Lung (tissue), 12 donors: Measurements from ENCODE around the gene NXN. TPM values are rescaled to one million over a fixed set of nuclear protein-coding genes. Genes with fewer than 3 reads are reported as not detected.

ENCODE experiments used
- ATAC-seq: fragments of 200-7000 bp; cut with Tn5 transposase; one replicate; pipeline ENCODE4 v1.9.1; 2020; ENCODE audit warnings: moderate number of reproducible peaks; ENCODE audit not compliant: insufficient read depth, low FRiP score
- DNase-seq, 3 donors: peaks; one replicate each; pipeline ENCODE4 v3.0.0-alpha.2; 2013 to 2017
- H3K27ac ChIP-seq, 2 donors: one replicate each; pipeline ENCODE4 v1.5.1; 2013; ENCODE audit warnings: mild to moderate bottlenecking in 2 of 2, moderate library complexity in 2 of 2, control low read depth in 1 of 2, inconsistent platforms in 1 of 2, low read depth in 1 of 2, low read length in 1 of 2
- H3K27me3 ChIP-seq, 3 donors: one replicate each; pipeline ENCODE4 v1.5.1; 2013; ENCODE audit warnings: low read length in 2 of 3; ENCODE audit not compliant: control insufficient read depth in 3 of 3, insufficient read depth in 3 of 3
- H3K36me3 ChIP-seq, 4 donors: one replicate each; pipeline ENCODE4 v1.5.1; 2013; ENCODE audit warnings: low read length in 4 of 4, mild to moderate bottlenecking in 1 of 4, moderate library complexity in 1 of 4; ENCODE audit not compliant: control insufficient read depth in 4 of 4, insufficient read depth in 4 of 4
- H3K4me1 ChIP-seq, 5 donors: one replicate each; pipeline ENCODE4 v1.5.1; 2013; ENCODE audit warnings: low read length in 5 of 5, mild to moderate bottlenecking in 2 of 5, moderate library complexity in 1 of 5; ENCODE audit not compliant: control insufficient read depth in 5 of 5, insufficient read depth in 5 of 5
- H3K4me3 ChIP-seq: one replicate; pipeline ENCODE4 v1.5.1; 2013; ENCODE audit warnings: mild to moderate bottlenecking, control low read depth, moderate library complexity
- H3K9ac ChIP-seq, 2 donors: one replicate each; pipeline ENCODE4 v1.5.1; 2013; ENCODE audit warnings: low read length in 2 of 2, control low read depth in 1 of 2; ENCODE audit not compliant: insufficient read depth in 1 of 2
- H3K9me3 ChIP-seq, 4 donors: one replicate each; pipeline ENCODE4 v1.5.1; 2013; ENCODE audit warnings: low read length in 3 of 4, mild to moderate bottlenecking in 1 of 4, moderate library complexity in 1 of 4; ENCODE audit not compliant: control insufficient read depth in 4 of 4, insufficient read depth in 3 of 4
- whole genome bisulfite sequencing, 2 donors: extraction: QIAGEN DNeasy Blood & Tissue Kit; methylation state at CpG; one replicate each; pipeline ENCODE4 v1.1.7; 2013; 5-methylcytosine and 5-hydroxymethylcytosine counted together
- polyA plus RNA-seq, 2 donors: library from polyadenylated mRNA; stranded (reverse); fragments of 200-250 nt; gene quantifications; one replicate each; pipeline ENCODE4 v1.2.1, GENCODE V29; 2013
- total RNA-seq, 2 donors: library from RNA; depleted of rRNA in 1 of 2; stranded (reverse); fragments of >200 nt in 1 of 2; gene quantifications; one replicate each; pipeline ENCODE4 v1.2.1, GENCODE V29; 2014 to 2021
- TF ChIP-seq, protein P1 (sequence below): IDR thresholded peaks from 2 replicates; pipeline ENCODE4 v1.5.1; 2012; ENCODE audit warnings: mild to moderate bottlenecking; ENCODE audit errors: control extremely low read depth, extremely low read depth
- donor health status: control.
- donor health status: control.
- donor health status: Bipolar disorder and iron deficiency.
- donor health status: healthy.
- donor health status: DM: yes; HTN: yes; CAD: no.

The NXN gene
- total and polyA plus RNA-seq, 4 donors, result 17.6 to 57.7 (median 39.9) TPM

DNA sequence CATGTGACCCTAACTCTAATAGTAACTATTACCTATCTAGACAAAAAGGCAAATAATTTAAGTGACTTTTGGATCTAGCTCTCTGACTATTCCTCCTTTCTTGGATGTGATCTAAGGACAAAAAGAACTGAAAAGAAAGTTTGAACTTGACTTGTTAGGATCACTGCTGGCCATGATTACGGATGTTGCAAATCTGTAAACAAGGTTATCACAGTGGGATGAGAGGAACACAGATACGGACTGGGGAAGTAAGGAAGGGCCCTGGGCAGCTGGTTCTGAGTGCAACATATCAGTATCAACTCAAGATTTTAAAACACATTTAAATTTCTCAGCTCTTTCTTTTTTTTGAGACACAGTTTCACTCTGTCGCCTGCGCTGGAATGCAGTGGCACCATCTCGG lies 118.8 kb downstream of the NXN start:
- Histone ChIP-seq H3K27ac (no peak overlapping the region), H3K9me3 (no peaks in the 10 kb centered on the region), H3K4me1 (peaks cover 2 to 13% (median 12%) of the 10 kb centered on the region in 5 donors), H3K4me3 (no peak overlapping the region), H3K9ac (peak overlapping the region in 1 of 2 donors; percentile 19), H3K27me3 (no peaks in the 10 kb centered on the region), H3K36me3 (peaks cover 0 to 6% (median 5%) of the 10 kb centered on the region in 4 donors)
- WGBS, 2 donors, result 81 to 89% methylated on average over 5 of the region's 5 CpGs
- DNase-seq, result no peak
- TF ChIP-seq, protein P1, sequence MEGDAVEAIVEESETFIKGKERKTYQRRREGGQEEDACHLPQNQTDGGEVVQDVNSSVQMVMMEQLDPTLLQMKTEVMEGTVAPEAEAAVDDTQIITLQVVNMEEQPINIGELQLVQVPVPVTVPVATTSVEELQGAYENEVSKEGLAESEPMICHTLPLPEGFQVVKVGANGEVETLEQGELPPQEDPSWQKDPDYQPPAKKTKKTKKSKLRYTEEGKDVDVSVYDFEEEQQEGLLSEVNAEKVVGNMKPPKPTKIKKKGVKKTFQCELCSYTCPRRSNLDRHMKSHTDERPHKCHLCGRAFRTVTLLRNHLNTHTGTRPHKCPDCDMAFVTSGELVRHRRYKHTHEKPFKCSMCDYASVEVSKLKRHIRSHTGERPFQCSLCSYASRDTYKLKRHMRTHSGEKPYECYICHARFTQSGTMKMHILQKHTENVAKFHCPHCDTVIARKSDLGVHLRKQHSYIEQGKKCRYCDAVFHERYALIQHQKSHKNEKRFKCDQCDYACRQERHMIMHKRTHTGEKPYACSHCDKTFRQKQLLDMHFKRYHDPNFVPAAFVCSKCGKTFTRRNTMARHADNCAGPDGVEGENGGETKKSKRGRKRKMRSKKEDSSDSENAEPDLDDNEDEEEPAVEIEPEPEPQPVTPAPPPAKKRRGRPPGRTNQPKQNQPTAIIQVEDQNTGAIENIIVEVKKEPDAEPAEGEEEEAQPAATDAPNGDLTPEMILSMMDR, result no peak
- ATAC-seq, result no peak

DNA sequence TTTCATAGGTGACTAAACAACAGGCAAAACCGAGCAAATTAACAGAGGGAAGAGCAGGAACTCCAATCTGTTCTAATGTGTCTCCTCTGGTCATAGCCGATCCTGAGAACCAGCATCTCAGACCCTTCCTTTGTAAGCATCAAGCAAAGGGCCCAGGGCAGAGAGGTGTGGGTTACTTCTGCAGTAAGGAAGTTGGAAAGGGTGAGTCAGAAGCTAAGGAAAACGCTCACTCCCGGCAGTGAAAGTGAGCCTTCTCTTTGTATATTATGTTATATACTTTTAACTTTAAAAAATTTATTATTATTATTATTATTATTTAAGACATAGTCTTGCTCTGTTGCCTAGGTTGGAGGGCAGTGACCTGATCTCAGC lies 119.8 kb downstream of the NXN start:
- no peak for DNase-seq
- Histone ChIP-seq H3K36me3 (peaks cover 0 to 6% (median 5%) of the 10 kb centered on the region in 4 donors), H3K4me1 (peaks cover 2 to 13% (median 12%) of the 10 kb centered on the region in 5 donors), H3K4me3 (no peak overlapping the region), H3K9me3 (no peaks in the 10 kb centered on the region), H3K27ac (peak overlapping the region in 1 of 2 donors; percentile 62), H3K9ac (peak overlapping the region in 1 of 2 donors; percentile 73), H3K27me3 (no peaks in the 10 kb centered on the region)
- WGBS, 2 donors, result 59 to 79% methylated on average over 4 of the region's 4 CpGs
- TF ChIP-seq, protein P1, result no peak
- no peak for ATAC-seq

- DNase-seq (peak; percentile 78 to 92 (median 89)), ATAC-seq (no peak)
- 56 to 72% methylated on average over 20 of the region's 20 CpGs for WGBS, 2 donors
- TF ChIP-seq, protein P1, result no peak
- Histone ChIP-seq H3K36me3 (peaks cover 0 to 6% (median 5%) of the 10 kb centered on the region in 4 donors), H3K9me3 (no peaks in the 10 kb centered on the region), H3K4me1 (peaks cover 2 to 13% (median 12%) of the 10 kb centered on the region in 5 donors), H3K9ac (peak overlapping the region in 1 of 2 donors; percentile 73), H3K27ac (peak overlapping the region; percentile 39 to 62), H3K4me3 (no peak overlapping the region), H3K27me3 (no peaks in the 10 kb centered on the region)
These were observed 120.3 kb downstream of the NXN start for GRCh38 chr17:859061-859823.
